IPS-18a (cell line): Measurements from ENCODE around the gene HOXB5.

Experiments
- H3K27ac ChIP-seq: one replicate; pipeline ENCODE4 v1.5.1; 2013; ENCODE audit warnings: low read length
- H3K27me3 ChIP-seq: one replicate; pipeline ENCODE4 v1.6.1; 2013; ENCODE audit warnings: mild to moderate bottlenecking, low read length; ENCODE audit not compliant: control insufficient read depth, insufficient read depth
- H3K36me3 ChIP-seq: one replicate; pipeline ENCODE4 v1.6.1; 2013; ENCODE audit warnings: low read depth, low read length; ENCODE audit not compliant: control insufficient read depth
- H3K4me1 ChIP-seq: one replicate; pipeline ENCODE4 v1.6.1; 2013; ENCODE audit warnings: low read depth, low read length; ENCODE audit not compliant: control insufficient read depth
- H3K4me3 ChIP-seq: one replicate; pipeline ENCODE4 v1.5.1; 2013; ENCODE audit warnings: low read length
- H3K9ac ChIP-seq: one replicate; pipeline ENCODE4 v1.6.1; 2013; ENCODE audit warnings: mild to moderate bottlenecking, low read length, moderate library complexity
- H3K9me3 ChIP-seq: one replicate; pipeline ENCODE4 v1.6.1; 2013; ENCODE audit warnings: low read depth, low read length; ENCODE audit not compliant: control insufficient read depth

The HOXB5 gene

GRCh38 chr17:48577330-48577945 lies 16.1 kb downstream of the HOXB5 start:
- Histone ChIP-seq H3K36me3 (no peaks in the 10 kb centered on the region), H3K9ac (no peak overlapping the region), H3K27ac (no peak overlapping the region), H3K4me1 (no peaks in the 10 kb centered on the region), H3K4me3 (no peak overlapping the region), H3K27me3 (peaks cover 100% of the 10 kb centered on the region), H3K9me3 (no peaks in the 10 kb centered on the region)

- Histone ChIP-seq H3K4me3 (no peak overlapping the region), H3K27ac (no peak overlapping the region), H3K9ac (no peak overlapping the region), H3K9me3 (no peaks in the 10 kb centered on the region), H3K4me1 (no peaks in the 10 kb centered on the region), H3K36me3 (no peaks in the 10 kb centered on the region), H3K27me3 (peaks cover 100% of the 10 kb centered on the region)
These were observed 16.9 kb downstream of the HOXB5 start for GRCh38 chr17:48576479-48577309.

GRCh38 chr17:48575673-48576478 lies 17.7 kb downstream of the HOXB5 start:
- Histone ChIP-seq H3K9me3 (no peaks in the 10 kb centered on the region), H3K36me3 (no peaks in the 10 kb centered on the region), H3K27me3 (peaks cover 100% of the 10 kb centered on the region), H3K9ac (no peak overlapping the region), H3K4me3 (no peak overlapping the region), H3K27ac (no peak overlapping the region), H3K4me1 (no peaks in the 10 kb centered on the region)

- H3K27me3 ChIP-seq, result peaks cover 100% of the 10 kb centered on the region
- no peak overlapping the region for H3K9ac ChIP-seq
- H3K4me3 ChIP-seq, result no peak overlapping the region
- no peaks in the 10 kb centered on the region for H3K9me3 ChIP-seq
- H3K27ac ChIP-seq, result no peak overlapping the region
- no peaks in the 10 kb centered on the region for H3K36me3 ChIP-seq
- H3K4me1 ChIP-seq, result no peaks in the 10 kb centered on the region
These were observed 18.5 kb downstream of the HOXB5 start for GRCh38 chr17:48575066-48575582.

- Histone ChIP-seq H3K4me3 (no peak overlapping the region), H3K27ac (no peak overlapping the region), H3K9me3 (no peaks in the 10 kb centered on the region), H3K27me3 (peaks cover 100% of the 10 kb centered on the region), H3K36me3 (no peaks in the 10 kb centered on the region), H3K4me1 (no peaks in the 10 kb centered on the region), H3K9ac (no peak overlapping the region)
These were observed 19.0 kb downstream of the HOXB5 start for GRCh38 chr17:48574505-48575065.

GRCh38 chr17:48571826-48572417 lies 21.7 kb downstream of the HOXB5 start:
- H3K27me3 ChIP-seq, result peaks cover 100% of the 10 kb centered on the region
- H3K4me1 ChIP-seq, result peaks cover 4% of the 10 kb centered on the region
- no peaks in the 10 kb centered on the region for H3K9me3 ChIP-seq
- no peak overlapping the region for H3K4me3 ChIP-seq
- H3K27ac ChIP-seq, result no peak overlapping the region
- no peak overlapping the region for H3K9ac ChIP-seq
- H3K36me3 ChIP-seq, result no peaks in the 10 kb centered on the region

GRCh38 chr17:48571024-48571818 lies 22.4 kb downstream of the HOXB5 start:
- no peaks in the 10 kb centered on the region for H3K9me3 ChIP-seq
- no peak overlapping the region for H3K27ac ChIP-seq
- H3K36me3 ChIP-seq, result no peaks in the 10 kb centered on the region
- peaks cover 4% of the 10 kb centered on the region for H3K4me1 ChIP-seq
- H3K4me3 ChIP-seq, result no peak overlapping the region
- H3K27me3 ChIP-seq, result peaks cover 100% of the 10 kb centered on the region
- no peak overlapping the region for H3K9ac ChIP-seq

- Histone ChIP-seq H3K4me3 (no peak overlapping the region), H3K27ac (no peak overlapping the region), H3K4me1 (peaks cover 4% of the 10 kb centered on the region), H3K9ac (no peak overlapping the region), H3K36me3 (no peaks in the 10 kb centered on the region), H3K27me3 (peaks cover 100% of the 10 kb centered on the region), H3K9me3 (no peaks in the 10 kb centered on the region)
These were observed 23.1 kb downstream of the HOXB5 start for GRCh38 chr17:48570325-48571023.

GRCh38 chr17:48569674-48570324 lies 23.8 kb downstream of the HOXB5 start:
- H3K27ac ChIP-seq, result no peak overlapping the region
- no peaks in the 10 kb centered on the region for H3K36me3 ChIP-seq
- H3K27me3 ChIP-seq, result peaks cover 100% of the 10 kb centered on the region
- H3K4me3 ChIP-seq, result no peak overlapping the region
- no peak overlapping the region for H3K9ac ChIP-seq
- no peaks in the 10 kb centered on the region for H3K9me3 ChIP-seq
- H3K4me1 ChIP-seq, result peaks cover 4% of the 10 kb centered on the region

- no peaks in the 10 kb centered on the region for H3K36me3 ChIP-seq
- no peak overlapping the region for H3K4me3 ChIP-seq
- no peak overlapping the region for H3K9ac ChIP-seq
- no peak overlapping the region for H3K27ac ChIP-seq
- H3K4me1 ChIP-seq, result peaks cover 4% of the 10 kb centered on the region
- H3K27me3 ChIP-seq, result peaks cover 100% of the 10 kb centered on the region
- H3K9me3 ChIP-seq, result no peaks in the 10 kb centered on the region
These were observed 24.4 kb downstream of the HOXB5 start for GRCh38 chr17:48569240-48569582.
